ENCODE data around the gene SLC8A2. TPM values are rescaled to one million over a fixed set of nuclear protein-coding genes. Genes with fewer than 3 reads are reported as not detected.
"Not testable (repeated sequence)": the region's sequence is repeated elsewhere in the genome, so short reads cannot be mapped to it uniquely, and the experiment has no call there.

The SLC8A2 gene
- polyA plus RNA-seq, 4 donors: 0.06 to 0.25 (median 0.20) TPM; not detected in 1

DNA sequence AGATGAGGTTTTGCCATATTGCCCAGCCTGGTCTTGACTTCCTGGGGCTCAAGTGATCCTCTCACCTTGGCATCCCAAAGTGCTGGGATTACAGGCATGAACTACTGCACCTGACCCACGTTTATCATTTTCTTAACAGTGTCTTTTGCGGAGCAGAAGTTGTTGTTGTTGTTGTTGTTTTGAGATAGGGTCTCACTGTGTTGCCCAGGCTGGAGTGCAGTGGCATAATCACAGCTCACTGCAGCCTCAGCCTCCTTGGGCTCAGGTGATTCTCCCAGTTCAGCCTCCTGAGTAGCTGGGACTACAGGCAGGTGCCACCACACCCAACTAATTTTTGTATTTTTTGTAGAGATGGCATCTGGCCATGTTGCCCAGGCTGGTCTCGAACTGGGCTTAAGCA, 84.1 kb downstream of the SLC8A2 start:
- DNase-seq (ENCODE audit: low read depth in 4 of 4, low spot score in 3 of 4): not testable (repeated sequence)

DNA sequence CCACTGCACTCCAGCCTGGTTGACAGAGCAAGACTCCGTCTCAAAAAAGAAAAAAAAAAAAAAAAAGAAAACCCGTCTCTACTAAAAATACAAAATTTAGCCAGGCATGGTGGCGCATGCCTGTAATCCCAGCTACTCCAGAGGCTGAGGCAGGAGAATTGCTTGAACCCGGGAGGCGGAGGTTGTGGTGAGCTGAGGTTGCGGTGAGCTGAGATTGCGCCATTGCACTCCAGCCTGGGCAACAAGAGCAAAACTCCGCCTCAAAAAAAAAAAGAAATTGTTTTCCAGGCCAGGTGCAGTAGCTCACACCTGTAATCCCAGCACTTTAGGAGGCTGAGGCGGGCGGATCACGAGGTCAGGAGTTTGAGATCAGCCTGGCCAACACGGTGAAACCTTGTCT, 85.1 kb downstream of the SLC8A2 start:
- not testable (repeated sequence) for DNase-seq (ENCODE audit: low read depth in 4 of 4, low spot score in 3 of 4)

DNA sequence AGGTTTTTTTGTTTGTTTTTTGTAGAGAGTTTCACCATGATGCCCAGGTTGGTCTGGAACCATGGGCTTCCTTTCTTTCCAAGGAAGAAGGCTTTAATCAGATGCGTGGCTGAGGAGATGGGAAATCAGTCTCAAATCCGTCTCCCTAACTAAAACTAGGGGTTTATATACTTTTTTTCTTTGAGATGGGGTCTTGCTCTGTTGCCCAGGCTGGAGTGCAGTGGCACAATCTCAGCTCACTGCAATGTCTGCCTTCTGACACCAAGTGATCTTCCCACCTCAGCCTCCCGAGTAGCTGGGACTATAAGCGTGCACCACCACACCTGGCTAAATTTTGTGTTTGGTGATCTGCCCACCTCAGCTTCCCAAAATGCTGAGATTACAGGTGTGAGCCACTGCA, 87.2 kb downstream of the SLC8A2 start:
- DNase-seq (ENCODE audit: low read depth in 4 of 4, low spot score in 3 of 4): not testable (repeated sequence)

DNA sequence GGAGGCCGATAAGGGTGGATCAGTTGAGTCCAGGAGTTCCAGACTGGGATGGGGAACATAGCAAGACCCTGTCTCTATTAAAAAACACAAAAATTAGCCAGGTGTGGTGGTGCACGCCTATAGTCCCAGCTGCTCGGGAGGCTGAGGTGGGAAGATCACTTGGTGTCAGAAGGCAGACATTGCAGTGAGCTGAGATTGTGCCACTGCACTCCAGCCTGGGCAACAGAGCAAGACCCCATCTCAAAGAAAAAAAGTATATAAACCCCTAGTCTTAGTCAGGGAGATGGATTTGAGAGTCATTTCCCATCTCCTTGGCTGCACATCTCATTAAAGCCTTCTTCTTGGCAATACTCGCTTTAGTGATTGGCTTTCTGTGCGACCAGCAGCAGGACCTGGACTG, 87.8 kb downstream of the SLC8A2 start:
- DNase-seq (ENCODE audit: low read depth in 4 of 4, low spot score in 3 of 4): not testable (repeated sequence)

DNA sequence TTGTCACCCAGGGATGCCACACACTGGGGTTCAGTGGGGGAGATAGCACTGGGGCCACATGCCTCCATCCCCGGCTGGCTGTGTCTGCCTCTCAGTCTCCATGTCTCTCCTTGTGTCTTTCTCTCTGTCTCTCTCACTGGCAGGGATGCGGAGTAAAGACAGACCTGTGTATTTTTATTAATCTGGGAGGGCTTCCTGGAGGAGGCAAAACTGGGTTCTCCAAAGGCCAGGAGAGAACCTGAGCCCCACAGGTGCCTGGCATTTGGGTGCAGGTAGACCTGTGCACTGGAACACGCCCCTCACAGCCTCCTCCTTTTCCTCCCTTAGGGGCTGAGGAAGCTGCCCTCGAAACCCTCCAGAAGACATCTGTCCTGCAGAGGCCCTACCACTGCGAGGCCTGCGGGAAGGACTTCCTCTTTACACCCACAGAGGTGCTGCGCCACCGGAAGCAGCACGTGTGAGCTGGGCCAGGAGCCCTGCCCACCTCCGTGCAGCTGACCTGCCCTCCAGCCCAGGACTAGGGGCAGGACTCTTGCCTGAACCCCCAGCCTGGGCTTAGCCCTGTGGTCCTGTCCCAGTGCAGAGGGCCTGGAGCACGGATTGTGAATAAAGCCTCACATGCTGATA, 89.9 kb downstream of the SLC8A2 start:
- DNase-seq (ENCODE audit: low read depth in 4 of 4, low spot score in 3 of 4): no peak

DNA sequence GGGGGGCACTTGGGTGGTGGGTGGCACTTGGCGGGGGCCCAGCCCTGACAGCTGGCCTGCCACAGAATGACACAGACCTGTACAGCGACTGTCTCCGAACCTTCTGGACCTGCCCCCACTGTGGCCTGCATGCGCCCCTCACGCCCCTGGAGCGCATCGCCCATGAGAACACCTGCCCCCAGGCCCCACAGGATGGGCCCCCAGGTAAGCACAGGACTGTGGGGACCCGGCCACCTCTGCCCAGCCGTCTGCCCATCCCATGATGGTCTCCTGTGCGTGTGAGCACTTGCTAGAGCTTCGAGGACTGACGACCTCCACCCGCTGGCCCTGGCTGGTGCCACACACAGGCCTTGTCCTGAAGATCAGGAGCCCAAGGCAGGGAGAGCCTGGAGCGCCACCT, 90.6 kb downstream of the SLC8A2 start:
- no peak for DNase-seq (ENCODE audit: low read depth in 4 of 4, low spot score in 3 of 4)

DNA sequence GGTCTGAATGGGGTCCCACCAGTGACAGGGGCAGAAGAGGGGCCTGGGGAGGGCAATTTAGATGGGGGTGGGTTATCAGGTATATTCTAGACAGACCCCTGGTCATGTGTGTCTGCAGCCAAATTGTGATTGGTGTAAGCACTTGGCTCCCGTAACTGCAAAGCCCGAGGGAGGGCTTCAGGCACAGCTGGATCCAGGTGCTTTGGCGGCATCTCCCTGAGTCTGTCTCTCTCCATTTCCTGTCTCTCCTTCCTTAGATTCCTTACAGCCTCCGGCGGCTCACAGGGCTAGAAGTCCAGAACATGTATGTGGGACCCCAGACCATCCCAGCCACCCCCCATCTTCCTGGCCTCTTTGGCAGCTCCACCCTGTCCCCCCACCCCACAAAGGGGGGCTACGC, 91.1 kb downstream of the SLC8A2 start:
- no peak for DNase-seq (ENCODE audit: low read depth in 4 of 4, low spot score in 3 of 4)

DNA sequence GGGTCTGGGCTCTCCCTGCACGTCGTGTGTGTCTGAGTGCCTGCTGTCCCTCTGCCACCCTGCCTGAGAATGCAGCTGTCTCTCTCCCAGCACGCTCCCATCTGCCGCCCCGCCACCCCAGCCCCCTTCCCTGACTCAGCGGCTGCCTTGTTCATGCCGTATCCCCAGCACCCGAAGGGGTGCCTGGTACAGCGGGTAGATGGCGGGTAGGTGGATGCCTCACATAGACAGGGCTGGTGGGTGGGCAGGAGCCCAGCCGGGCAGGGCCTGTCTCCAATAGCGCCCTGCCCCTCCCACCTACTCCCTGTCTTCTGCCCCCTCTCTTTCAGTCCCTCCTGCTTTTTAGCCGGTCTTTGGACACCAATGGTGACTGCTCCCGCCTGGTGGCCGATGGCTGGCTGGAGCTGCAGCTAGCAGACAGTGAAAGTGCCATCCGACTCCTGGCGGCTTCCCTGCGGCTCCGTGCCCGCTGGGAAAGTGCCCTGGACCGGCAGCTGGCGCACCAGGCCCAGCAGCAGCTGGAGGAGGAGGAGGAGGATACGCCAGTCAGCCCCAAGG, 92.2 kb downstream of the SLC8A2 start:
- DNase-seq (ENCODE audit: low read depth in 4 of 4, low spot score in 3 of 4): no peak

DNA sequence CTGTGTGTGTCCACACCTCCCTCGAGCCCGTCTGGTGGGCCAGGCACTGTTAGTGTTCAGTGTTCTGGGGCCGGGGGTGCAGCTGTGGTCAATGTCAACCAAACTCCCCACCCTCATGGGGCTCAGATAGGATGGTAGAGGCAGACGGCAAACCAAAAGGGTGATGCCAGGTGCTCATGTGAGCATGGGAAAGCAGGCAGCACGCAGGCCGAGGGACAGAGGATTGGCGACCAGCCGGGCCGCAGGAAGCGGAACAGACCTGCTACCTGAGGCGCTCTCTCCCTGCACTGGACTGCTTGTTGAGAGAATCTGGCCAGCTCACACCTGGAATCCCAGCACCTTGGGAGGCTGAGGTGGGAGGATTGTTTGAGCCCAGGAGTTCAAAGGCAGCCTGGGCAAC, 93.4 kb downstream of the SLC8A2 start:
- DNase-seq (ENCODE audit: low read depth in 4 of 4, low spot score in 3 of 4): no peak

Other genes with a start within 250 kb of the SLC8A2 start
- gene BBC3, start 240.7 kb downstream of the SLC8A2 start, polyA plus RNA-seq (ENCODE audit: insufficient read length in 4 of 4): 1 to 10 TPM; 1.1 to 2.9 (median 1.6) TPM
- 10 to 100 TPM; 19.6 to 29.4 (median 22.0) TPM for gene CCDC9, start 215.4 kb downstream of the SLC8A2 start, polyA plus RNA-seq (ENCODE audit: insufficient read length in 4 of 4)
- gene INAFM1, start 197.0 kb downstream of the SLC8A2 start, polyA plus RNA-seq (ENCODE audit: insufficient read length in 4 of 4): 10 to 100 TPM in 1 of 4 donors, 1 to 10 TPM in 3; 6.5 to 11.7 (median 7.6) TPM
- gene C5AR1, start 162.0 kb downstream of the SLC8A2 start, polyA plus RNA-seq (ENCODE audit: insufficient read length in 4 of 4): 1 to 10 TPM; 4.6 to 6.9 (median 5.2) TPM
- under 1 TPM; 0.23 to 0.45 (median 0.29) TPM for gene C5AR2, start 139.7 kb downstream of the SLC8A2 start, polyA plus RNA-seq (ENCODE audit: insufficient read length in 4 of 4)
- gene DHX34, start 122.6 kb downstream of the SLC8A2 start, polyA plus RNA-seq (ENCODE audit: insufficient read length in 4 of 4): 10 to 100 TPM; 11.6 to 17.5 (median 12.4) TPM
- 10 to 100 TPM; 18.6 to 28.0 (median 20.1) TPM for gene MEIS3, start 52.4 kb downstream of the SLC8A2 start, polyA plus RNA-seq (ENCODE audit: insufficient read length in 4 of 4)
- 10 to 100 TPM; 10.9 to 12.8 (median 11.6) TPM for gene KPTN, start 12.3 kb upstream of the SLC8A2 start, polyA plus RNA-seq (ENCODE audit: insufficient read length in 4 of 4)
- 100 to 1,000 TPM; 155 to 167 (median 163) TPM for gene NAPA, start 43.2 kb upstream of the SLC8A2 start, polyA plus RNA-seq (ENCODE audit: insufficient read length in 4 of 4)
- gene ZNF541, start 101.3 kb upstream of the SLC8A2 start, polyA plus RNA-seq (ENCODE audit: insufficient read length in 4 of 4): under 1 TPM; 0.18 to 0.26 (median 0.20) TPM
- 10 to 100 TPM; 10.7 to 15.2 (median 12.5) TPM for gene BICRA, start 137.2 kb upstream of the SLC8A2 start, polyA plus RNA-seq (ENCODE audit: insufficient read length in 4 of 4)
- 10 to 100 TPM; 30.6 to 40.0 (median 34.9) TPM for gene EHD2, start 241.5 kb upstream of the SLC8A2 start, polyA plus RNA-seq (ENCODE audit: insufficient read length in 4 of 4)

All from right renal pelvis (tissue), 4 donors.